ENCODE data around the gene ACBD6. TPM values are rescaled to one million over a fixed set of nuclear protein-coding genes. Genes with fewer than 3 reads are reported as not detected.

Gene ACBD6
- polyA plus RNA-seq, 1 experiment: 49.0 TPM

GRCh38 chr1:180532854-180533253, 30.5 kb upstream of the ACBD6 start:
- no peak for TF ChIP-seq CTCF (IDR thresholded peaks at IDR 0.05; ENCODE audit: insufficient read depth, low read depth, low read length)
- CTCF ChIA-PET: interaction anchor here (0.8 to 7.5 kb wide), 8 partner anchors 14 to 330 kb away, joined by 3 to 54 read pairs (median 4); no protein-coding TSS in a partner anchor
- POLR2A ChIA-PET: no interaction called here

GRCh38 chr1:180530501-180530900, 28.1 kb upstream of the ACBD6 start:
- POLR2A ChIA-PET: no interaction called here
- Histone ChIP-seq H3K4me3 (ENCODE audit: low read depth, low read length) (no peak overlapping the region), H3K27me3 (ENCODE audit: control insufficient read depth, insufficient read depth, low read length) (no peaks in the 10 kb centered on the region), H3K36me3 (ENCODE audit: control insufficient read depth, insufficient read depth, low read length) (no peaks in the 10 kb centered on the region)
- CTCF ChIA-PET: interaction anchor here (1.0 to 7.5 kb wide), 6 partner anchors 10 to 352 kb away, joined by 3 to 54 read pairs (median 4); no protein-coding TSS in a partner anchor
- no peak for DNase-seq (ENCODE audit: low read depth)
- no peak for TF ChIP-seq CTCF (IDR thresholded peaks at IDR 0.05; ENCODE audit: insufficient read depth, low read depth, low read length)

More at GRCh38 chr1:180532854-180533253, 30.5 kb upstream of the ACBD6 start:
- Histone ChIP-seq H3K4me3 (ENCODE audit: low read depth, low read length) (no peak overlapping the region), H3K27me3 (ENCODE audit: control insufficient read depth, insufficient read depth, low read length) (no peaks in the 10 kb centered on the region), H3K36me3 (ENCODE audit: control insufficient read depth, insufficient read depth, low read length) (no peaks in the 10 kb centered on the region)
- DNase-seq (ENCODE audit: low read depth): no peak

GRCh38 chr1:180528868-180529470, 26.6 kb upstream of the ACBD6 start:
- no peak for DNase-seq (ENCODE audit: low read depth)
- Histone ChIP-seq H3K27me3 (ENCODE audit: control insufficient read depth, insufficient read depth, low read length) (no peaks in the 10 kb centered on the region), H3K4me3 (ENCODE audit: low read depth, low read length) (no peak overlapping the region), H3K36me3 (ENCODE audit: control insufficient read depth, insufficient read depth, low read length) (no peaks in the 10 kb centered on the region)
- no peak for TF ChIP-seq CTCF (IDR thresholded peaks at IDR 0.05; ENCODE audit: insufficient read depth, low read depth, low read length)
- POLR2A ChIA-PET: no interaction called here
- CTCF ChIA-PET: interaction anchor here (0.7 to 7.5 kb wide), 6 partner anchors 9 to 334 kb away, joined by 3 to 54 read pairs (median 4); no protein-coding TSS in a partner anchor

GRCh38 chr1:180527101-180527669, 24.8 kb upstream of the ACBD6 start:
- ChIA-PET CTCF (interaction anchor here (0.6 to 7.5 kb wide), 5 partner anchors 11 to 640 kb away, joined by 3 to 54 read pairs (median 5); no protein-coding TSS in a partner anchor), POLR2A (no interaction called here)
- H3K36me3 ChIP-seq (ENCODE audit: control insufficient read depth, insufficient read depth, low read length): no peaks in the 10 kb centered on the region
- H3K27me3 ChIP-seq (ENCODE audit: control insufficient read depth, insufficient read depth, low read length): no peaks in the 10 kb centered on the region
- TF ChIP-seq CTCF (IDR thresholded peaks at IDR 0.05; ENCODE audit: insufficient read depth, low read depth, low read length): no peak
- no peak for DNase-seq (ENCODE audit: low read depth)
- H3K4me3 ChIP-seq (ENCODE audit: low read depth, low read length): no peak overlapping the region

- H3K36me3 ChIP-seq (ENCODE audit: control insufficient read depth, insufficient read depth, low read length): no peaks in the 10 kb centered on the region
- ChIA-PET POLR2A (no interaction called here), CTCF (interaction anchor here (0.8 to 1.5 kb wide), 3 partner anchors 10 to 640 kb away, joined by 3 to 4 read pairs (median 3); no protein-coding TSS in a partner anchor)
- H3K4me3 ChIP-seq (ENCODE audit: low read depth, low read length): no peak overlapping the region
- H3K27me3 ChIP-seq (ENCODE audit: control insufficient read depth, insufficient read depth, low read length): no peaks in the 10 kb centered on the region
- TF ChIP-seq CTCF (IDR thresholded peaks at IDR 0.05; ENCODE audit: insufficient read depth, low read depth, low read length): no peak
- no peak for DNase-seq (ENCODE audit: low read depth)
Measured at GRCh38 chr1:180525715-180526039, 23.3 kb upstream of the ACBD6 start.

All from BJ (cell line).